Endodermal cell (in vitro differentiated cells): ENCODE measurements around the gene ATP11C. TPM values are rescaled to one million over a fixed set of nuclear protein-coding genes. Genes with fewer than 3 reads are reported as not detected.

Experiments
- DNase-seq: peaks from one replicate; pipeline ENCODE4 v3.0.0-alpha.2; 2017
- H3K27ac ChIP-seq: 2 replicates; pipeline ENCODE4 v1.5.1; 2013; ENCODE audit warnings: mild to moderate bottlenecking, low read depth, low read length, moderate library complexity
- H3K27me3 ChIP-seq: 2 replicates; pipeline ENCODE4 v1.6.1; 2013; ENCODE audit warnings: mild to moderate bottlenecking, low read length, moderate library complexity; ENCODE audit not compliant: insufficient read depth, control insufficient read depth, poor library complexity, severe bottlenecking
- H3K36me3 ChIP-seq: 2 replicates; pipeline ENCODE4 v1.7.0; 2013; ENCODE audit warnings: mild to moderate bottlenecking, low read length, moderate library complexity; ENCODE audit not compliant: control insufficient read depth, insufficient read depth
- H3K4me1 ChIP-seq: one replicate; pipeline ENCODE4 v1.7.0; 2013; ENCODE audit warnings: low read length; ENCODE audit not compliant: control insufficient read depth, insufficient read depth
- H3K4me3 ChIP-seq: 2 replicates; pipeline ENCODE4 v1.5.1; 2013; ENCODE audit warnings: mild to moderate bottlenecking, low read length, moderate library complexity
- H3K9ac ChIP-seq: 2 replicates; pipeline ENCODE4 v1.6.1; 2013; ENCODE audit warnings: mild to moderate bottlenecking, low read length, moderate library complexity; ENCODE audit not compliant: poor library complexity, severe bottlenecking; ENCODE audit errors: extremely low read depth
- H3K9me3 ChIP-seq: 2 replicates; pipeline ENCODE4 v1.6.1; 2013; ENCODE audit warnings: mild to moderate bottlenecking, low read length, moderate library complexity; ENCODE audit not compliant: control insufficient read depth
- H3K27ac Mint-ChIP-seq: 2 replicates; pipeline ENCODE4 v1.8.0; 2020; ENCODE audit warnings: mixed read lengths
- H3K27me3 Mint-ChIP-seq: 2 replicates; pipeline ENCODE4 v1.8.0; 2021; ENCODE audit warnings: mild to moderate bottlenecking, mixed read lengths; ENCODE audit not compliant: insufficient read depth
- H3K36me3 Mint-ChIP-seq: 2 replicates; pipeline ENCODE4 v1.8.0; 2020; ENCODE audit warnings: low read depth, mixed read lengths
- H3K4me1 Mint-ChIP-seq: 2 replicates; pipeline ENCODE4 v1.8.0; 2020; ENCODE audit warnings: mixed read lengths
- H3K4me3 Mint-ChIP-seq: 2 replicates; pipeline ENCODE4 v1.8.0; 2020; ENCODE audit warnings: mild to moderate bottlenecking, moderate library complexity, mixed read lengths
- H3K9me3 Mint-ChIP-seq: 2 replicates; pipeline ENCODE4 v1.8.0; 2020; ENCODE audit warnings: mild to moderate bottlenecking, mixed read lengths
- WGBS, 2 experiments: methylation state at CpG; one replicate each; pipeline versions ENCODE4 v1.1.5 to v1.1.7; 2013; ENCODE audit warnings: missing lambda C conversion rate in 2 of 2, mixed read lengths in 1 of 2; ENCODE audit not compliant: insufficient coverage in 1 of 2, insufficient read length in 1 of 2; 5-methylcytosine and 5-hydroxymethylcytosine counted together
- total RNA-seq, 2 donors: library from RNA; stranded (reverse); fragmentation: NEBNext Ultra II Directional in 1 of 2; extraction: Animal tissue kit (Norgen Biotek cat#: 25700) in 1 of 2; gene quantifications; 2 replicates in 1 of 2; 3 replicates in 1 of 2; pipeline ENCODE4 v1.2.1, GENCODE V29; 2021
- TF ChIP-seq, protein P1 (sequence below): fragments of 200-600 bp; sonication (generic); conservative IDR thresholded peaks from 2 replicates; pipeline ENCODE4 v1.5.0; 2021; ENCODE audit warnings: antibody characterized with exemption, mild to moderate bottlenecking

Gene ATP11C
- total RNA-seq, 2 donors from 2014 or later = 62.9 to 114 TPM

- 80% methylated on average over 1 to 2 of the region's 2 CpGs for WGBS, 2 experiments
- Mint-ChIP-seq H3K9me3 (no peaks in the 10 kb centered on the region), H3K4me3 (no peak overlapping the region), H3K27me3 (no peaks in the 10 kb centered on the region), H3K27ac (no peak overlapping the region), H3K4me1 (peaks cover 4% of the 10 kb centered on the region), H3K36me3 (peaks cover 18% of the 10 kb centered on the region)
- Histone ChIP-seq H3K36me3 (no peaks in the 10 kb centered on the region), H3K9me3 (no peaks in the 10 kb centered on the region), H3K27ac (no peak overlapping the region), H3K9ac (no peak overlapping the region), H3K27me3 (no peaks in the 10 kb centered on the region), H3K4me3 (no peak overlapping the region), H3K4me1 (no peaks in the 10 kb centered on the region)
- no peak for DNase-seq
- TF ChIP-seq, protein P1, sequence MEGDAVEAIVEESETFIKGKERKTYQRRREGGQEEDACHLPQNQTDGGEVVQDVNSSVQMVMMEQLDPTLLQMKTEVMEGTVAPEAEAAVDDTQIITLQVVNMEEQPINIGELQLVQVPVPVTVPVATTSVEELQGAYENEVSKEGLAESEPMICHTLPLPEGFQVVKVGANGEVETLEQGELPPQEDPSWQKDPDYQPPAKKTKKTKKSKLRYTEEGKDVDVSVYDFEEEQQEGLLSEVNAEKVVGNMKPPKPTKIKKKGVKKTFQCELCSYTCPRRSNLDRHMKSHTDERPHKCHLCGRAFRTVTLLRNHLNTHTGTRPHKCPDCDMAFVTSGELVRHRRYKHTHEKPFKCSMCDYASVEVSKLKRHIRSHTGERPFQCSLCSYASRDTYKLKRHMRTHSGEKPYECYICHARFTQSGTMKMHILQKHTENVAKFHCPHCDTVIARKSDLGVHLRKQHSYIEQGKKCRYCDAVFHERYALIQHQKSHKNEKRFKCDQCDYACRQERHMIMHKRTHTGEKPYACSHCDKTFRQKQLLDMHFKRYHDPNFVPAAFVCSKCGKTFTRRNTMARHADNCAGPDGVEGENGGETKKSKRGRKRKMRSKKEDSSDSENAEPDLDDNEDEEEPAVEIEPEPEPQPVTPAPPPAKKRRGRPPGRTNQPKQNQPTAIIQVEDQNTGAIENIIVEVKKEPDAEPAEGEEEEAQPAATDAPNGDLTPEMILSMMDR = no peak
Observed at GRCh38 chrX:139875841-139876240, 57.0 kb downstream of the ATP11C start.

- Histone ChIP-seq H3K9ac (no peak overlapping the region), H3K4me1 (no peaks in the 10 kb centered on the region), H3K4me3 (no peak overlapping the region), H3K9me3 (no peaks in the 10 kb centered on the region), H3K36me3 (no peaks in the 10 kb centered on the region), H3K27me3 (no peaks in the 10 kb centered on the region), H3K27ac (no peak overlapping the region)
- WGBS, 2 experiments = no CpG with 5 or more reads among the region's 1 CpG
- no peaks in the 10 kb centered on the region for H3K9me3 Mint-ChIP-seq
- no peak for DNase-seq
- no peak overlapping the region for H3K27ac Mint-ChIP-seq
- no peak overlapping the region for H3K4me3 Mint-ChIP-seq
- peaks cover 1% of the 10 kb centered on the region for H3K4me1 Mint-ChIP-seq
- peaks cover 19% of the 10 kb centered on the region for H3K36me3 Mint-ChIP-seq
- TF ChIP-seq, protein P1 = no peak
- no peaks in the 10 kb centered on the region for H3K27me3 Mint-ChIP-seq
Observed at GRCh38 chrX:139869796-139870195, 63.1 kb downstream of the ATP11C start.

- no peak for DNase-seq
- Histone ChIP-seq H3K4me3 (no peak overlapping the region), H3K27me3 (no peaks in the 10 kb centered on the region), H3K36me3 (no peaks in the 10 kb centered on the region), H3K27ac (no peak overlapping the region), H3K4me1 (no peaks in the 10 kb centered on the region), H3K9me3 (no peaks in the 10 kb centered on the region), H3K9ac (no peak overlapping the region)
- Mint-ChIP-seq H3K9me3 (no peaks in the 10 kb centered on the region), H3K4me3 (no peak overlapping the region), H3K36me3 (peaks cover 17% of the 10 kb centered on the region), H3K27me3 (no peaks in the 10 kb centered on the region), H3K27ac (no peak overlapping the region), H3K4me1 (peaks cover 6% of the 10 kb centered on the region)
- WGBS, 2 experiments = 96 to 100% methylated on average over 1 to 2 of the region's 3 CpGs
- TF ChIP-seq, protein P1 = no peak
Observed at GRCh38 chrX:139864640-139865039, 68.2 kb downstream of the ATP11C start.
